H1 (cell line): Measurements from ENCODE around the gene RAP1GDS1. TPM values are rescaled to one million over a fixed set of nuclear protein-coding genes. Genes with fewer than 3 reads are reported as not detected.

ENCODE experiments used
- CTCF ChIA-PET: fragments of 300-600 bp; sonication (Branson Sonifier 250); formaldehyde crosslinking; loops from one replicate; lab custom pipeline; 2021; ENCODE audit not compliant: partially characterized antibody; lab: Charles Lee
- POLR2A ChIA-PET: fragments of 300-600 bp; sonication (Branson Sonifier 250); formaldehyde crosslinking; loops from one replicate; lab custom pipeline; 2021; ENCODE audit warnings: inconsistent platforms; ENCODE audit not compliant: partially characterized antibody; lab: Charles Lee
- DNase-seq, 2 experiments: peaks; one replicate each; pipeline versions ENCODE4 v3.0.0 to v3.0.0-alpha.2; 2010 to 2022; ENCODE audit warnings: low spot score in 2 of 2, low read depth in 1 of 2, mixed read lengths in 1 of 2
- FAIRE-seq: peaks from 2 replicates; lab custom pipeline; 2011; peaks lifted over from hg19 to GRCh38; lab: Jason Lieb, UNC
- H2AFZ ChIP-seq: 2 replicates; pipeline ENCODE4 v1.8.1; 2012; ENCODE audit warnings: low read length, inconsistent platforms
- H2AK5ac ChIP-seq: 2 replicates; pipeline ENCODE4 v1.6.1; 2013; ENCODE audit warnings: low read depth, low read length
- H2BK120ac ChIP-seq: replicated peaks from 2 replicates; pipeline ENCODE3; 2013; ENCODE audit warnings: low read depth, low read length, inconsistent platforms
- H2BK12ac ChIP-seq: 2 replicates; pipeline ENCODE4 v1.6.1; 2013; ENCODE audit warnings: low read depth, low read length
- H2BK15ac ChIP-seq: 2 replicates; pipeline ENCODE4 v1.6.1; 2013; ENCODE audit warnings: low read length
- H2BK20ac ChIP-seq: 2 replicates; pipeline ENCODE4 v1.6.1; 2013; ENCODE audit warnings: low read length
- H2BK5ac ChIP-seq: 2 replicates; pipeline ENCODE4 v1.6.1; 2013; ENCODE audit warnings: low read depth, low read length
- H3K14ac ChIP-seq: 2 replicates; pipeline ENCODE4 v1.6.1; 2013; ENCODE audit warnings: inconsistent platforms; ENCODE audit not compliant: insufficient read length
- H3K18ac ChIP-seq: 2 replicates; pipeline ENCODE4 v1.6.1; 2013; ENCODE audit warnings: low read length; ENCODE audit errors: extremely low read depth
- H3K23ac ChIP-seq: 2 replicates; pipeline ENCODE4 v1.6.1; 2013; ENCODE audit warnings: inconsistent platforms; ENCODE audit not compliant: insufficient read length
- H3K23me2 ChIP-seq: 2 replicates; pipeline ENCODE4 v1.6.1; 2013; ENCODE audit warnings: low read depth, low read length
- H3K27ac ChIP-seq: 2 replicates; pipeline ENCODE4 v1.6.1; 2011; ENCODE audit warnings: low read depth, low read length, inconsistent platforms
- H3K27me3 ChIP-seq, 4 experiments: replicated peaks in 1 of 4; 1 replicate in 1 of 4; 2 replicates in 3 of 4; pipeline versions ENCODE4 v1.6.1 to v1.8.1; 2011 to 2013; ENCODE audit warnings: low read length in 3 of 4, mild to moderate bottlenecking in 3 of 4, inconsistent platforms in 2 of 4, mixed read lengths in 2 of 4, moderate library complexity in 1 of 4; ENCODE audit not compliant: control insufficient read depth in 3 of 4, insufficient read depth in 3 of 4; ENCODE audit errors: extremely low read depth in 1 of 4
- H3K36me3 ChIP-seq, 4 experiments: 2 replicates each; pipeline versions ENCODE4 v1.6.1 to v1.8.1; 2011 to 2013; ENCODE audit warnings: mild to moderate bottlenecking in 4 of 4, low read length in 3 of 4, moderate library complexity in 2 of 4, control low read depth in 1 of 4, inconsistent platforms in 1 of 4; ENCODE audit not compliant: insufficient read depth in 4 of 4, control insufficient read depth in 2 of 4
- H3K4ac ChIP-seq: replicated peaks from 2 replicates; pipeline ENCODE3; 2013; ENCODE audit warnings: low read length, low read depth, mixed read lengths, inconsistent platforms; ENCODE audit not compliant: insufficient read length
- H3K4me1 ChIP-seq, 4 experiments: replicated peaks in 1 of 4; 1 replicate in 1 of 4; 2 replicates in 3 of 4; pipeline versions ENCODE4 v1.6.1 to v1.8.1; 2011 to 2013; ENCODE audit warnings: low read length in 3 of 4, inconsistent platforms in 2 of 4, mixed read lengths in 1 of 4; ENCODE audit not compliant: insufficient read depth in 4 of 4, control insufficient read depth in 3 of 4
- H3K4me2 ChIP-seq, 2 experiments: 2 replicates each; pipeline versions ENCODE4 v1.6.1 to v1.8.1; 2011 to 2013; ENCODE audit warnings: low read depth in 2 of 2, low read length in 2 of 2, control low read depth in 1 of 2, inconsistent platforms in 1 of 2, mild to moderate bottlenecking in 1 of 2; ENCODE audit not compliant: insufficient read depth in 1 of 2
- H3K4me3 ChIP-seq, 4 experiments: fragments of 200-600, 300-600 bp in 1 of 4; sonication (generic), shearing (Covaris generic), sonication (Bioruptor Twin) in 1 of 4; 2 replicates each; pipeline versions ENCODE4 v1.5.1 to v1.8.1; 2011 to 2016; ENCODE audit warnings: low read length in 4 of 4, low read depth in 3 of 4, control low read depth in 2 of 4, inconsistent platforms in 2 of 4, mild to moderate bottlenecking in 2 of 4, mixed read lengths in 1 of 4, moderate library complexity in 1 of 4; ENCODE audit not compliant: insufficient read depth in 2 of 4; ENCODE audit errors: extremely low read depth in 1 of 4
- H3K56ac ChIP-seq: replicated peaks from 2 replicates; pipeline ENCODE3; 2013; ENCODE audit warnings: low read depth, mild to moderate bottlenecking, mixed read lengths, low read length, inconsistent platforms; ENCODE audit not compliant: insufficient read length
- H3K79me1 ChIP-seq: 2 replicates; pipeline ENCODE4 v1.6.1; 2013; ENCODE audit warnings: low read depth, low read length, control low read depth
- H3K79me2 ChIP-seq, 2 experiments: 2 replicates each; pipeline versions ENCODE4 v1.6.1 to v1.8.1; 2012 to 2013; ENCODE audit warnings: low read length in 2 of 2, mild to moderate bottlenecking in 2 of 2, inconsistent platforms in 1 of 2; ENCODE audit not compliant: insufficient read depth in 2 of 2, control insufficient read depth in 1 of 2
- H3K9ac ChIP-seq, 4 experiments: replicated peaks in 1 of 4; 1 replicate in 1 of 4; 2 replicates in 3 of 4; pipeline versions ENCODE4 v1.6.1 to v1.8.1; 2011 to 2013; ENCODE audit warnings: low read depth in 3 of 4, low read length in 3 of 4, control low read depth in 2 of 4, mild to moderate bottlenecking in 2 of 4, moderate library complexity in 2 of 4, inconsistent platforms in 1 of 4; ENCODE audit errors: extremely low read depth in 1 of 4
- H3K9me3 ChIP-seq, 2 experiments: 2 replicates each; pipeline versions ENCODE4 v1.6.1 to v1.8.1; 2012 to 2013; ENCODE audit warnings: mild to moderate bottlenecking in 2 of 2, moderate library complexity in 2 of 2, control low read depth in 1 of 2, inconsistent platforms in 1 of 2, low read depth in 1 of 2, low read length in 1 of 2, mixed read lengths in 1 of 2; ENCODE audit not compliant: insufficient read depth in 2 of 2
- H4K20me1 ChIP-seq, 2 experiments: replicated peaks in 1 of 2; 2 replicates each; pipeline versions ENCODE3 to v1.8.1; 2011 to 2013; ENCODE audit warnings: inconsistent platforms in 2 of 2, low read length in 2 of 2, mild to moderate bottlenecking in 1 of 2; ENCODE audit not compliant: insufficient read depth in 2 of 2, control insufficient read depth in 1 of 2
- H4K5ac ChIP-seq: 2 replicates; pipeline ENCODE4 v1.6.1; 2013; ENCODE audit warnings: low read length, low read depth, mixed read lengths, inconsistent platforms; ENCODE audit not compliant: insufficient read length
- H4K8ac ChIP-seq: 2 replicates; pipeline ENCODE4 v1.8.0; 2013; ENCODE audit warnings: mild to moderate bottlenecking, moderate library complexity, low read length, inconsistent platforms; ENCODE audit not compliant: insufficient read depth; ENCODE audit errors: extremely low read depth
- H4K91ac ChIP-seq: replicated peaks from 2 replicates; pipeline ENCODE3; 2013; ENCODE audit warnings: low read length, mixed read lengths, inconsistent platforms; ENCODE audit not compliant: insufficient read length
- CTBP2 ChIP-seq: IDR thresholded peaks from 2 replicates; pipeline ENCODE4 v1.7.0; 2011; ENCODE audit warnings: borderline replicate concordance, mild to moderate bottlenecking, moderate library complexity, mixed read lengths, low read length; ENCODE audit not compliant: insufficient read depth, insufficient read length
- JUND ChIP-seq: IDR thresholded peaks from 2 replicates; pipeline ENCODE4 v1.6.1; 2011; ENCODE audit warnings: mild to moderate bottlenecking, improper control_type of control experiment, low read length
- RAD21 ChIP-seq, 2 experiments: IDR thresholded peaks in 1 of 2; conservative IDR thresholded peaks in 1 of 2; 2 replicates each; pipeline ENCODE4 v1.6.1; 2011; ENCODE audit warnings: low read depth in 2 of 2, low read length in 2 of 2, improper control_type of control experiment in 1 of 2, inconsistent platforms in 1 of 2, mild to moderate bottlenecking in 1 of 2, moderate library complexity in 1 of 2
- TAF1 ChIP-seq: IDR thresholded peaks from 2 replicates; pipeline ENCODE4 v1.6.1; 2011; ENCODE audit warnings: mild to moderate bottlenecking, low read depth, low read length
- polyA plus RNA-seq, 7 experiments: library from polyadenylated mRNA; depleted of rRNA in 3 of 7; stranded (reverse) in 5 of 7; unstranded in 2 of 7; fragments of >200 nt in 5 of 7; fragments of 200-250 nt in 2 of 7; gene quantifications; 1 replicate in 5 of 7; 2 replicates in 1 of 7; 4 replicates in 1 of 7; pipeline versions ENCODE4 v1.2.1 to v1.2.3, GENCODE V29; 2011 to 2013; ENCODE audit warnings: missing spikeins in 2 of 7, mixed read lengths in 2 of 7
- total RNA-seq: library from RNA; stranded (reverse); fragmentation: NEBNext Ultra II Directional; extraction: Animal tissue kit (Norgen Biotek cat#: 25700); gene quantifications from 2 replicates; pipeline ENCODE4 v1.2.1, GENCODE V29; 2021

RAP1GDS1 gene
- total and polyA plus RNA-seq, 2 of the 8 experiments (the other 6 are each of a cell fraction or from before 2014, with no cell fraction given): 12.8 to 31.9 TPM

DNA sequence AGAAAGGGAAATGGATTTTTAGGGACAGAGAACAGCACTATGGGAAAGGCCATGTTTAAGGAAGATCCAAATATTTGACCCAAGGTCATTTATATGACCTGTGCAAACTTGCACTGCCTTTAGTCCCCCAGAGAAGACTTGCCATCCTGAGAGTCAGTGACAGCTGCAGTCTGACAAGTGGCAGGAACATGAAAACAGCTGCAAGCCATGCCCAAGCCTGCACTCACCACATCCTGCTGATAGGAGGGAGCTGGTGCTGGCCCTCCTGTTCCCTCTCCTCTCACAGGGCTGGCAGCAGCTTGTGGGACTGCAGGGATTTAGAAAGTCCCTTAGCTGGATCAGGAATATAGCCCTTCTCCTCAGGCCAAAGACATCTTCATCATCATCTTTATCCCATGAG lies 187.7 kb downstream of the RAP1GDS1 start:
- H2BK5ac ChIP-seq: no peak overlapping the region
- no peak overlapping the region for H3K56ac ChIP-seq
- no peak overlapping the region for H2BK12ac ChIP-seq
- H2AK5ac ChIP-seq: no peak overlapping the region
- no peaks in the 10 kb centered on the region for H3K4me1 ChIP-seq
- no peak overlapping the region for H3K14ac ChIP-seq
- no peaks in the 10 kb centered on the region for H4K20me1 ChIP-seq
- H2BK20ac ChIP-seq: no peak overlapping the region
- no peak overlapping the region for H4K91ac ChIP-seq
- H3K4ac ChIP-seq: no peak overlapping the region
- H3K27me3 ChIP-seq: no peaks in the 10 kb centered on the region
- no peak overlapping the region for H3K27ac ChIP-seq
- H3K79me2 ChIP-seq: no peaks in the 10 kb centered on the region
- DNase-seq: no peak
- H3K9me3 ChIP-seq: no peaks in the 10 kb centered on the region
- CTCF ChIA-PET: interaction anchor here (0.6 to 1.9 kb wide), 6 partner anchors 12 to 336 kb away, joined by 3 to 4 read pairs (median 4); no protein-coding TSS in a partner anchor
- H4K8ac ChIP-seq: no peak overlapping the region; the same call in 1 of the 2 replicates
- no peak overlapping the region for H3K23ac ChIP-seq
- no peak overlapping the region for H2AFZ ChIP-seq
- no peak overlapping the region for H4K5ac ChIP-seq
- POLR2A ChIA-PET: no interaction called here
- H3K18ac ChIP-seq: no peak overlapping the region
- no peak overlapping the region for H3K4me2 ChIP-seq
- H3K36me3 ChIP-seq: no peaks in the 10 kb centered on the region
- H2BK120ac ChIP-seq: no peak overlapping the region
- H3K9ac ChIP-seq: no peak overlapping the region
- H3K23me2 ChIP-seq: no peaks in the 10 kb centered on the region
- H3K79me1 ChIP-seq: no peaks in the 10 kb centered on the region
- no peak for FAIRE-seq
- H3K4me3 ChIP-seq: no peak overlapping the region
- no peak overlapping the region for H2BK15ac ChIP-seq
- TF ChIP-seq RAD21 (IDR thresholded peaks at IDR 0.05 in 1 of 2, conservative IDR thresholded peaks at IDR 0.05 in 1 of 2; ENCODE audit: low read depth in 2 of 2, low read length in 2 of 2): no peak
- no peak for TF ChIP-seq CTBP2
- TF ChIP-seq JUND: no peak
- no peak for TF ChIP-seq TAF1
